Neural progenitor cell (in vitro differentiated cells): ENCODE data around the gene TPCN2. TPM values are rescaled to one million over a fixed set of nuclear protein-coding genes. Genes with fewer than 3 reads are reported as not detected.

Experiments used
- DNase-seq: peaks from one replicate; pipeline ENCODE4 v3.0.0-alpha.2; 2016; ENCODE audit warnings: low spot score
- H2AFZ ChIP-seq: fragments of 200-600 bp; sonication (generic); replicated peaks from 2 replicates; pipeline ENCODE4 v1.6.1; 2016; ENCODE audit warnings: antibody characterized with exemption
- H3F3A ChIP-seq: fragments of 200-600 bp; sonication (generic); 2 replicates; pipeline ENCODE4 v1.6.1; 2016; ENCODE audit warnings: antibody characterized with exemption, low read depth
- H3K27ac ChIP-seq: fragments of 200-600 bp; sonication (generic); 2 replicates; pipeline ENCODE4 v1.5.1; 2016; ENCODE audit warnings: mild to moderate bottlenecking
- H3K27me3 ChIP-seq: fragments of 200-600 bp; sonication (generic); 2 replicates; pipeline ENCODE4 v1.6.1; 2016; ENCODE audit warnings: mild to moderate bottlenecking, moderate library complexity
- H3K36me3 ChIP-seq: fragments of 200-600 bp; sonication (generic); 2 replicates; pipeline ENCODE4 v1.5.1; 2016
- H3K4me1 ChIP-seq: fragments of 200-600 bp; sonication (generic); 2 replicates; pipeline ENCODE4 v1.6.1; 2016; ENCODE audit warnings: mixed run types
- H3K4me2 ChIP-seq: fragments of 200-600 bp; sonication (generic); 2 replicates; pipeline ENCODE4 v1.6.1; 2016
- H3K4me3 ChIP-seq: fragments of 200-600 bp; sonication (generic); 2 replicates; pipeline ENCODE4 v1.5.1; 2016
- H3K79me2 ChIP-seq: fragments of 200-600 bp; sonication (generic); 2 replicates; pipeline ENCODE4 v1.6.1; 2016; ENCODE audit warnings: low read depth
- H3K9ac ChIP-seq: fragments of 200-600 bp; sonication (generic); 2 replicates; pipeline ENCODE4 v1.6.1; 2016
- H3K9me3 ChIP-seq: fragments of 200-600 bp; sonication (generic); 2 replicates; pipeline ENCODE4 v1.5.1; 2016; ENCODE audit warnings: low read depth
- H4K20me1 ChIP-seq: fragments of 200-600 bp; sonication (generic); 2 replicates; pipeline ENCODE4 v1.6.1; 2016; ENCODE audit warnings: low read depth
- H3K27ac Mint-ChIP-seq: 3 replicates; pipeline ENCODE4 v1.8.0; 2021; ENCODE audit warnings: mixed read lengths
- H3K27me3 Mint-ChIP-seq: 2 replicates; pipeline ENCODE4 v1.8.0; 2022; ENCODE audit warnings: low read depth, mild to moderate bottlenecking, inconsistent platforms, moderate library complexity, mixed read lengths; ENCODE audit not compliant: insufficient read depth
- H3K36me3 Mint-ChIP-seq: 3 replicates; pipeline ENCODE4 v1.8.0; 2021; ENCODE audit warnings: mixed read lengths
- H3K4me1 Mint-ChIP-seq: 3 replicates; pipeline ENCODE4 v1.8.0; 2021; ENCODE audit warnings: mixed read lengths
- H3K4me3 Mint-ChIP-seq: 3 replicates; pipeline ENCODE4 v1.8.0; 2021; ENCODE audit warnings: mild to moderate bottlenecking, moderate library complexity, mixed read lengths
- H3K9me3 Mint-ChIP-seq: 3 replicates; pipeline ENCODE4 v1.8.0; 2020; ENCODE audit warnings: mixed read lengths
- EZH2 ChIP-seq: fragments of 200-600 bp; sonication (generic); IDR thresholded peaks from 2 replicates; pipeline ENCODE4 v1.6.1; 2017; ENCODE audit warnings: antibody characterized with exemption, mild to moderate bottlenecking, moderate library complexity
- EZH2phosphoT487 ChIP-seq: fragments of 200-600 bp; sonication (generic); IDR thresholded peaks from 2 replicates; pipeline ENCODE4 v1.6.1; 2017; ENCODE audit warnings: antibody characterized with exemption
- total RNA-seq: library from RNA; depleted of rRNA; stranded (reverse); fragments of >200 nt; gene quantifications from 2 replicates; pipeline ENCODE4 v1.2.3, GENCODE V29; 2015; ENCODE audit warnings: low replicate concordance
- TF ChIP-seq, protein P1 (sequence below): fragments of 200-600 bp; sonication (generic); IDR thresholded peaks from 2 replicates; pipeline ENCODE4 v1.5.1; 2017; ENCODE audit warnings: antibody characterized with exemption, mild to moderate bottlenecking

TPCN2 gene
- total RNA-seq, 1 donor from 2014 or later, result 7.2 TPM

DNA sequence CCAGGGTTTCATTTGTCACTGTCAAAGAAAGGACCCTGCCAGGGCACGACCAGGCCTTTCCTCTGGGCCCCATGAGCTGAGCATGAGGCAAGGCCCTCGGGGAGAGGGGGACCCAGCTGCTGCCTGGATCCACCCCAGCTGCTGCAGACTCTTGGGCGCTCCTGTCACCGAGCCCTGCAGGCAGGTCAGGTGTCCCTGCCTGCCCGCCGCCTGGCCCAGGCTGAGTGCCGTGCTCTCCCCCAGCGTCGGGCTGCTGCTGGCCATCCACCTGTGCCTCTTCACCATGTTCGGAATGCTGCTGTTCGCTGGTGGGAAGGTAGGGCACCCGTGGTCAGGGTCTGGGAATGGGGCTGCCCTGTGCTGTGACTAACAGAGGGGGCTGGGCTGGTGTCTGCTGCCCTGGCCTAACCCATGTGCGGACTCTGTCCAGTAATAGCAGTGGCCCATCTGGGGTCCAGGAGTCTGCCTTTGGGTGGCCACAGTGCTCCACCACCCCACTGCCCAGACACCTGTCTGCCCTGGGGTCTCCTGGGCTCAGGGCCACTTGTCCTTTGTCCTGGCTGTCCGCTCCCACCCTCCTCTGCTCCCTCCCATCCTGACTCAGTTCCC lies 15.0 kb downstream of the TPCN2 start:
- H3K9me3 Mint-ChIP-seq, result no peaks in the 10 kb centered on the region

GRCh38 chr11:69064394-69064957 lies 15.7 kb downstream of the TPCN2 start:
- H3K4me1 Mint-ChIP-seq, result peaks cover 3% of the 10 kb centered on the region

More for the DNA sequence above, 15.0 kb downstream of the TPCN2 start:
- Histone ChIP-seq H3K4me3 (no peak overlapping the region), H3K27ac (no peak overlapping the region), H3K9me3 (no peaks in the 10 kb centered on the region), H3K4me2 (no peak overlapping the region), H3F3A (no peaks in the 10 kb centered on the region), H2AFZ (no peak overlapping the region), H4K20me1 (peaks cover 21% of the 10 kb centered on the region), H3K27me3 (no peaks in the 10 kb centered on the region), H3K79me2 (no peaks in the 10 kb centered on the region), H3K36me3 (no peaks in the 10 kb centered on the region), H3K4me1 (no peaks in the 10 kb centered on the region), H3K9ac (no peak overlapping the region)
- Mint-ChIP-seq H3K27me3 (no peaks in the 10 kb centered on the region), H3K36me3 (no peaks in the 10 kb centered on the region), H3K4me1 (peaks cover 3% of the 10 kb centered on the region), H3K4me3 (no peak overlapping the region), H3K27ac (no peak overlapping the region)
- TF ChIP-seq EZH2phosphoT487 (no peak), EZH2 (no peak)
- TF ChIP-seq, protein P1, sequence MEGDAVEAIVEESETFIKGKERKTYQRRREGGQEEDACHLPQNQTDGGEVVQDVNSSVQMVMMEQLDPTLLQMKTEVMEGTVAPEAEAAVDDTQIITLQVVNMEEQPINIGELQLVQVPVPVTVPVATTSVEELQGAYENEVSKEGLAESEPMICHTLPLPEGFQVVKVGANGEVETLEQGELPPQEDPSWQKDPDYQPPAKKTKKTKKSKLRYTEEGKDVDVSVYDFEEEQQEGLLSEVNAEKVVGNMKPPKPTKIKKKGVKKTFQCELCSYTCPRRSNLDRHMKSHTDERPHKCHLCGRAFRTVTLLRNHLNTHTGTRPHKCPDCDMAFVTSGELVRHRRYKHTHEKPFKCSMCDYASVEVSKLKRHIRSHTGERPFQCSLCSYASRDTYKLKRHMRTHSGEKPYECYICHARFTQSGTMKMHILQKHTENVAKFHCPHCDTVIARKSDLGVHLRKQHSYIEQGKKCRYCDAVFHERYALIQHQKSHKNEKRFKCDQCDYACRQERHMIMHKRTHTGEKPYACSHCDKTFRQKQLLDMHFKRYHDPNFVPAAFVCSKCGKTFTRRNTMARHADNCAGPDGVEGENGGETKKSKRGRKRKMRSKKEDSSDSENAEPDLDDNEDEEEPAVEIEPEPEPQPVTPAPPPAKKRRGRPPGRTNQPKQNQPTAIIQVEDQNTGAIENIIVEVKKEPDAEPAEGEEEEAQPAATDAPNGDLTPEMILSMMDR, result no peak
- no peak for DNase-seq

DNA sequence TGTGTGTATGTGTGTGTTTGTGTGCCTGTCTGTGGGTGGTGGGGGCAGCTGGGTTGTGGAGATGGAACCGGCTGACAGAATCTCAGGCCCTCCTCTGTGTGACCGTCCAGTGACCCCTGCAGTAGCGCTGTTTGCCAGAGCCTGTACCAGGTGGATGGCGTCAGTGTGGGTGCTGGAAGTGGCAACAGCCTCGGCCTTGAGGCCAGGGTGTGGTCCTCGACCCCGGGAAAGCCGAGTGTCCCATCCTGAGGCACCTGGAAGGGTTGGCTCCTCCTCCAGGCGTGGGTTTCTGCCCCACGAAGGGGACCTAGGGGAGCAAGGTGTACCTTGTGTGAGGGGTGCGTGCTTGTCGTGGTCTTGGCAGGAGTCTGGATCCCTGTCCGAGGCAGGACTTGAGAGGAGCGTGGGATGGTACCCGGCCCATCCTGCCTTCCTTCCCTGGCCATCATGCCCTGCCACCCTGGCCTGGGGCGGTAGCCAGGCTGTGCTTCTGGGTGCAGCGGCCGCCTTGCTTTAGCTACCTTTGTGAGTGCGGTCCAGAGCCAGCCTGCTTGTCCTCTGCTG lies 16.5 kb downstream of the TPCN2 start:
- no peaks in the 10 kb centered on the region for H3F3A ChIP-seq
- TF ChIP-seq, protein P1, result no peak
- TF ChIP-seq EZH2, result no peak
- no peak for TF ChIP-seq EZH2phosphoT487
- peaks cover 3% of the 10 kb centered on the region for H3K4me1 Mint-ChIP-seq
- H3K79me2 ChIP-seq, result no peaks in the 10 kb centered on the region
- H3K36me3 Mint-ChIP-seq, result peaks cover under 1% of the 10 kb centered on the region
- no peaks in the 10 kb centered on the region for H3K36me3 ChIP-seq
- no peak overlapping the region for H3K27ac ChIP-seq
- peaks cover 1% of the 10 kb centered on the region for H3K27me3 Mint-ChIP-seq
- H3K4me3 Mint-ChIP-seq, result no peak overlapping the region
- H3K4me2 ChIP-seq, result no peak overlapping the region
- H3K27ac Mint-ChIP-seq, result no peak overlapping the region
- H3K9me3 ChIP-seq, result no peaks in the 10 kb centered on the region
- no peak overlapping the region for H2AFZ ChIP-seq
- no peaks in the 10 kb centered on the region for H3K27me3 ChIP-seq
- DNase-seq, result no peak
- H3K4me1 ChIP-seq, result no peaks in the 10 kb centered on the region
- no peaks in the 10 kb centered on the region for H3K9me3 Mint-ChIP-seq
- peaks cover 21% of the 10 kb centered on the region for H4K20me1 ChIP-seq
- no peak overlapping the region for H3K9ac ChIP-seq
- no peak overlapping the region for H3K4me3 ChIP-seq

More at GRCh38 chr11:69064394-69064957, 15.7 kb downstream of the TPCN2 start:
- H3K4me3 ChIP-seq, result no peak overlapping the region
- TF ChIP-seq, protein P1, result no peak
- no peak for TF ChIP-seq EZH2
- TF ChIP-seq EZH2phosphoT487, result no peak
- no peaks in the 10 kb centered on the region for H3K9me3 ChIP-seq
- no peaks in the 10 kb centered on the region for H3K9me3 Mint-ChIP-seq
- no peak overlapping the region for H3K27ac ChIP-seq
- H3K4me1 ChIP-seq, result no peaks in the 10 kb centered on the region
- H2AFZ ChIP-seq, result no peak overlapping the region
- no peak overlapping the region for H3K4me2 ChIP-seq
- no peak overlapping the region for H3K27ac Mint-ChIP-seq
- no peak for DNase-seq
- H3K27me3 Mint-ChIP-seq, result no peaks in the 10 kb centered on the region
- no peaks in the 10 kb centered on the region for H3K79me2 ChIP-seq
- H3K27me3 ChIP-seq, result no peaks in the 10 kb centered on the region
- no peaks in the 10 kb centered on the region for H3K36me3 ChIP-seq
- peaks cover 21% of the 10 kb centered on the region for H4K20me1 ChIP-seq
- H3F3A ChIP-seq, result no peaks in the 10 kb centered on the region
- H3K36me3 Mint-ChIP-seq, result no peaks in the 10 kb centered on the region
- no peak overlapping the region for H3K4me3 Mint-ChIP-seq
- H3K9ac ChIP-seq, result no peak overlapping the region
